SK-N-SH (cell line): ENCODE data around the gene TMEM35B.
"Not testable (repeated sequence)": the region's sequence is repeated elsewhere in the genome, so short reads cannot be mapped to it uniquely, and the experiment has no call there.

Experiments
- CHD2 ChIP-seq: fragments of 150-350 bp; IDR thresholded peaks from 2 replicates; pipeline ENCODE4 v1.6.1; 2018; ENCODE audit warnings: low read length; ENCODE audit not compliant: partially characterized antibody
- EZH2phosphoT487 ChIP-seq: fragments of 200-600 bp; sonication (generic); IDR thresholded peaks from 2 replicates; pipeline ENCODE4 v1.6.1; 2017; ENCODE audit warnings: low read depth, mixed run types, mild to moderate bottlenecking, antibody characterized with exemption, moderate library complexity, borderline replicate concordance
- GABPA ChIP-seq: IDR thresholded peaks from 2 replicates; pipeline ENCODE4 v1.4.0; 2012; ENCODE audit warnings: low read depth, mild to moderate bottlenecking
- MXI1 ChIP-seq: IDR thresholded peaks from 2 replicates; pipeline ENCODE4 v1.6.1; 2012; ENCODE audit warnings: mild to moderate bottlenecking, low read depth, low read length, improper control_type of control experiment
- POLR2AphosphoS5 ChIP-seq: IDR thresholded peaks from 2 replicates; pipeline ENCODE4 v1.6.1; 2012; ENCODE audit warnings: low read depth, low read length
- RAD21 ChIP-seq: IDR thresholded peaks from 2 replicates; pipeline ENCODE4 v1.6.1; 2012; ENCODE audit warnings: mild to moderate bottlenecking, low read length
- RCOR1 ChIP-seq: fragments of 150-350 bp; IDR thresholded peaks from 2 replicates; pipeline ENCODE4 v1.6.1; 2017; ENCODE audit warnings: antibody characterized with exemption, low read length
- RFX5 ChIP-seq: IDR thresholded peaks from 2 replicates; pipeline ENCODE4 v1.6.1; 2012; ENCODE audit warnings: mild to moderate bottlenecking, improper control_type of control experiment, low read length
- TAF1 ChIP-seq: IDR thresholded peaks from 2 replicates; pipeline ENCODE4 v1.6.1; 2012; ENCODE audit warnings: low read depth, mild to moderate bottlenecking, low read length, moderate library complexity, borderline replicate concordance
- TCF12 ChIP-seq: IDR thresholded peaks from 2 replicates; pipeline ENCODE4 v1.4.0; 2012
- USF2 ChIP-seq: fragments of 150-350 bp; IDR thresholded peaks from 2 replicates; pipeline ENCODE4 v1.6.1; 2017; ENCODE audit warnings: antibody characterized with exemption, low read length, low read depth, borderline replicate concordance
- TF ChIP-seq, protein P1 (sequence below): fragments of 200-600 bp; sonication (generic); IDR thresholded peaks from 2 replicates; pipeline ENCODE4 v1.6.1; 2017; ENCODE audit warnings: antibody characterized with exemption, mild to moderate bottlenecking, moderate library complexity
- TF ChIP-seq, protein P2 (sequence below): IDR thresholded peaks from 2 replicates; pipeline ENCODE4; 2012
- TF ChIP-seq, protein P3 (sequence below): IDR thresholded peaks from 2 replicates; pipeline ENCODE4 v1.4.0; 2012; ENCODE audit warnings: low read depth

DNA sequence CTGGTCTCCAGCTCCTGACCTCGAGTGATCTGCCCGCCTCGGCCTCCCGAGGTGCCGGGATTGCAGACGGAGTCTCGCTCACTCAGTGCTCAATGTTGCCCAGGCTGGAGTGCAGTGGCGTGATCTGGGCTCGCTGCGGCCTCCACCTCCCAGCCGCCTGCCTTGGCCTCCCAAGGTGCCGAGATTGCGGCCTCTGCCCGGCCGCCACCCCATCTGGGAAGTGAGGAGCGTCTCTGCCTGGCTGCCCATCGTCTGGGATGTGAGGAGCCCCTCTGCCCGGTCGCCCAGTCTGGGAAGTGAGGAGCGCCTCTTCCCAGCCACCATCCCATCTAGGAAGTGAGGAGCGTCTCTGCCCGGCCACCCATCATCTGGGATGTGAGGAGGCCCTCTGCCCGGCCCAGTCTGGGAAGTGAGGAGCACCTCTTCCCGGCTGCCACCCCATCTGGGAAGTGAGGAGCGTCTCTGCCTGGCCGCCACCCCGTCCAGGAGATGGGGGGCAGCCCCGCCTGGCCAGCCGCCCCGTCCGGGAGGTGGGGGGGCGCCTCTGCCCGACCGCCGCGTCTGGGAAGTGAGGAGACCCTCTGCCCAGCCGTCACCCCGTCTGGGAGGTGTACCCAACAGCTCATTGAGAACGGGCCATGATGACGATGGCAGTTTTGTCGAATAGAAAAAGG is 37.4 kb downstream of the TMEM35B start:
- TF ChIP-seq, protein P1, sequence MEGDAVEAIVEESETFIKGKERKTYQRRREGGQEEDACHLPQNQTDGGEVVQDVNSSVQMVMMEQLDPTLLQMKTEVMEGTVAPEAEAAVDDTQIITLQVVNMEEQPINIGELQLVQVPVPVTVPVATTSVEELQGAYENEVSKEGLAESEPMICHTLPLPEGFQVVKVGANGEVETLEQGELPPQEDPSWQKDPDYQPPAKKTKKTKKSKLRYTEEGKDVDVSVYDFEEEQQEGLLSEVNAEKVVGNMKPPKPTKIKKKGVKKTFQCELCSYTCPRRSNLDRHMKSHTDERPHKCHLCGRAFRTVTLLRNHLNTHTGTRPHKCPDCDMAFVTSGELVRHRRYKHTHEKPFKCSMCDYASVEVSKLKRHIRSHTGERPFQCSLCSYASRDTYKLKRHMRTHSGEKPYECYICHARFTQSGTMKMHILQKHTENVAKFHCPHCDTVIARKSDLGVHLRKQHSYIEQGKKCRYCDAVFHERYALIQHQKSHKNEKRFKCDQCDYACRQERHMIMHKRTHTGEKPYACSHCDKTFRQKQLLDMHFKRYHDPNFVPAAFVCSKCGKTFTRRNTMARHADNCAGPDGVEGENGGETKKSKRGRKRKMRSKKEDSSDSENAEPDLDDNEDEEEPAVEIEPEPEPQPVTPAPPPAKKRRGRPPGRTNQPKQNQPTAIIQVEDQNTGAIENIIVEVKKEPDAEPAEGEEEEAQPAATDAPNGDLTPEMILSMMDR, result not testable (repeated sequence)
- TF ChIP-seq, protein P2, sequence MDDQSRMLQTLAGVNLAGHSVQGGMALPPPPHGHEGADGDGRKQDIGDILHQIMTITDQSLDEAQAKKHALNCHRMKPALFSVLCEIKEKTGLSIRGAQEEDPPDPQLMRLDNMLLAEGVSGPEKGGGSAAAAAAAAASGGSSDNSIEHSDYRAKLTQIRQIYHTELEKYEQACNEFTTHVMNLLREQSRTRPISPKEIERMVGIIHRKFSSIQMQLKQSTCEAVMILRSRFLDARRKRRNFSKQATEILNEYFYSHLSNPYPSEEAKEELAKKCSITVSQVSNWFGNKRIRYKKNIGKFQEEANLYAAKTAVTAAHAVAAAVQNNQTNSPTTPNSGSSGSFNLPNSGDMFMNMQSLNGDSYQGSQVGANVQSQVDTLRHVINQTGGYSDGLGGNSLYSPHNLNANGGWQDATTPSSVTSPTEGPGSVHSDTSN, result not testable (repeated sequence)
- TF ChIP-seq, protein P3, sequence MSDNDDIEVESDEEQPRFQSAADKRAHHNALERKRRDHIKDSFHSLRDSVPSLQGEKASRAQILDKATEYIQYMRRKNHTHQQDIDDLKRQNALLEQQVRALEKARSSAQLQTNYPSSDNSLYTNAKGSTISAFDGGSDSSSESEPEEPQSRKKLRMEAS, result not testable (repeated sequence)
- not testable (repeated sequence) for TF ChIP-seq RFX5, EZH2phosphoT487, RAD21, GABPA, MXI1, RCOR1, CHD2, USF2, POLR2AphosphoS5, TAF1, TCF12
